ENCODE results near the gene GRIK4. TPM values are rescaled to one million over a fixed set of nuclear protein-coding genes. Genes with fewer than 3 reads are reported as not detected.
"Not testable (repeated sequence)": the region's sequence is repeated elsewhere in the genome, so short reads cannot be mapped to it uniquely, and the experiment has no call there.

GRIK4 gene
- total RNA-seq, 3 donors from 2014 or later (not counting 1 experiment from before 2014, with no cell fraction given) = 2.2 to 32.3 (median 21.9) TPM

GRCh38 chr11:120785576-120785975 lies 274.0 kb downstream of the GRIK4 start:
- H3K4me3 ChIP-seq (ENCODE audit: low read length) = no peak overlapping the region
- TF ChIP-seq, protein P1, sequence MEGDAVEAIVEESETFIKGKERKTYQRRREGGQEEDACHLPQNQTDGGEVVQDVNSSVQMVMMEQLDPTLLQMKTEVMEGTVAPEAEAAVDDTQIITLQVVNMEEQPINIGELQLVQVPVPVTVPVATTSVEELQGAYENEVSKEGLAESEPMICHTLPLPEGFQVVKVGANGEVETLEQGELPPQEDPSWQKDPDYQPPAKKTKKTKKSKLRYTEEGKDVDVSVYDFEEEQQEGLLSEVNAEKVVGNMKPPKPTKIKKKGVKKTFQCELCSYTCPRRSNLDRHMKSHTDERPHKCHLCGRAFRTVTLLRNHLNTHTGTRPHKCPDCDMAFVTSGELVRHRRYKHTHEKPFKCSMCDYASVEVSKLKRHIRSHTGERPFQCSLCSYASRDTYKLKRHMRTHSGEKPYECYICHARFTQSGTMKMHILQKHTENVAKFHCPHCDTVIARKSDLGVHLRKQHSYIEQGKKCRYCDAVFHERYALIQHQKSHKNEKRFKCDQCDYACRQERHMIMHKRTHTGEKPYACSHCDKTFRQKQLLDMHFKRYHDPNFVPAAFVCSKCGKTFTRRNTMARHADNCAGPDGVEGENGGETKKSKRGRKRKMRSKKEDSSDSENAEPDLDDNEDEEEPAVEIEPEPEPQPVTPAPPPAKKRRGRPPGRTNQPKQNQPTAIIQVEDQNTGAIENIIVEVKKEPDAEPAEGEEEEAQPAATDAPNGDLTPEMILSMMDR (IDR thresholded peaks at IDR 0.05) = no peak
- H3K36me3 Mint-ChIP-seq = no peaks in the 10 kb centered on the region
- H3K4me1 ChIP-seq (ENCODE audit: control insufficient read depth, insufficient read depth, low read length) = no peaks in the 10 kb centered on the region
- DNase-seq (no peak), ATAC-seq (no peak)
- no peaks in the 10 kb centered on the region for H3K36me3 ChIP-seq (ENCODE audit: control insufficient read depth, insufficient read depth, low read length)
- no peak overlapping the region for H3K4me3 Mint-ChIP-seq
- intact Hi-C loops (cut with micrococcal nuclease) = no loop called here
- peaks cover 11 to 27% of the 10 kb centered on the region in 2 donors for H3K27me3 Mint-ChIP-seq (ENCODE audit: low read depth in 2 of 2)
- no peak overlapping the region for H3K27ac Mint-ChIP-seq
- H3K27ac ChIP-seq (ENCODE audit: low read length) = no peak overlapping the region
- peaks cover 9% of the 10 kb centered on the region for H3K27me3 ChIP-seq (ENCODE audit: control insufficient read depth, insufficient read depth, low read length)
- no peaks in the 10 kb centered on the region for H3K9me3 ChIP-seq (ENCODE audit: control insufficient read depth, insufficient read depth, low read length)
- 82% methylated on average over 9 of the region's 9 CpGs for WGBS (ENCODE audit: insufficient coverage)
- H3K4me1 Mint-ChIP-seq = peaks cover 5 to 25% of the 10 kb centered on the region in 2 donors
- H3K9me3 Mint-ChIP-seq = no peaks in the 10 kb centered on the region

DNA sequence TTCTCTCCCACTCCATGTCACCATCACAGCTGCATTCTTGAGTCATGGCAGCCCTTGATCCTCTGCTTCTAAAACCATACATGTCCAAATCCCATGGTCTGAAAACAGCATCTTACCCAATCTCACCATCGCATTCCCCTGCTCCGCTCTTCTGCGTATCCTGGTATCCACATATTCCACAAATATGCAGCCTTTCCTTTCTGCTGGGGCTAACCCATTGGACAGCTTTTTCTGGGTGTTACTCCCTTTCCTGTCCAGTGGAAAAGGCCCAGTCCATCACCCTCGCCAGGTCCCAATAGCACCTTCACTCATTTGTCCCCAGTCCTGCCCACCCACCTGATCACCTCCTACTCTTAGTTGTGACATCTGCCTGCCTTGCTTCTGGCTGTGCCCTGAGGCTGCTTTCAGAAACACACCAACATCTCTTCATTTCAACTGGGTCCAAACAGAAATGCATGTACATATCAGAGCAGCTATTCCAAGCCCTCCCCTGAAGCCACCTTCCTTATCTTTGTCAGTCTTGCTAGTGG lies 274.7 kb downstream of the GRIK4 start:
- no peaks in the 10 kb centered on the region for H3K36me3 ChIP-seq (ENCODE audit: control insufficient read depth, insufficient read depth, low read length)
- peaks cover 9% of the 10 kb centered on the region for H3K27me3 ChIP-seq (ENCODE audit: control insufficient read depth, insufficient read depth, low read length)
- H3K9me3 ChIP-seq (ENCODE audit: control insufficient read depth, insufficient read depth, low read length) = no peaks in the 10 kb centered on the region
- DNase-seq (no peak), ATAC-seq (no peak)
- TF ChIP-seq, protein P1 (IDR thresholded peaks at IDR 0.05) = no peak
- H3K4me3 Mint-ChIP-seq = no peak overlapping the region
- no peak overlapping the region for H3K27ac Mint-ChIP-seq
- no peaks in the 10 kb centered on the region for H3K36me3 Mint-ChIP-seq
- 93% methylated on average over 4 of the region's 4 CpGs for WGBS (ENCODE audit: insufficient coverage)
- H3K4me1 Mint-ChIP-seq = peaks cover 5 to 19% of the 10 kb centered on the region in 2 donors
- H3K27me3 Mint-ChIP-seq (ENCODE audit: low read depth in 2 of 2) = peaks cover 11 to 27% of the 10 kb centered on the region in 2 donors
- H3K4me3 ChIP-seq (ENCODE audit: low read length) = no peak overlapping the region
- H3K27ac ChIP-seq (ENCODE audit: low read length) = no peak overlapping the region
- no peaks in the 10 kb centered on the region for H3K9me3 Mint-ChIP-seq
- intact Hi-C loops (cut with micrococcal nuclease) = no loop called here
- no peaks in the 10 kb centered on the region for H3K4me1 ChIP-seq (ENCODE audit: control insufficient read depth, insufficient read depth, low read length)

- H3K4me3 ChIP-seq (ENCODE audit: low read length); H3K36me3 Mint-ChIP-seq; H3K9me3 ChIP-seq (ENCODE audit: control insufficient read depth, insufficient read depth, low read length); H3K27ac ChIP-seq (ENCODE audit: low read length); H3K4me1 ChIP-seq (ENCODE audit: control insufficient read depth, insufficient read depth, low read length); intact Hi-C loops (cut with micrococcal nuclease); H3K27ac Mint-ChIP-seq; H3K36me3 ChIP-seq (ENCODE audit: control insufficient read depth, insufficient read depth, low read length); H3K4me3 Mint-ChIP-seq; ATAC-seq; H3K9me3 Mint-ChIP-seq; DNase-seq: not testable (repeated sequence)
- WGBS (ENCODE audit: insufficient coverage) = 82% methylated on average over 9 of the region's 9 CpGs
- Mint-ChIP-seq H3K4me1 (peaks cover 5 to 19% of the 10 kb centered on the region in 2 donors), H3K27me3 (ENCODE audit: low read depth in 2 of 2) (peaks cover 11 to 27% of the 10 kb centered on the region in 2 donors)
- peaks cover 12% of the 10 kb centered on the region for H3K27me3 ChIP-seq (ENCODE audit: control insufficient read depth, insufficient read depth, low read length)
These were observed 275.7 kb downstream of the GRIK4 start for GRCh38 chr11:120787224-120787623.

- H3K27ac ChIP-seq (ENCODE audit: low read length) = no peak overlapping the region
- DNase-seq (no peak), ATAC-seq (no peak)
- H3K4me1 ChIP-seq (ENCODE audit: control insufficient read depth, insufficient read depth, low read length) = peaks cover 25% of the 10 kb centered on the region
- H3K9me3 ChIP-seq (ENCODE audit: control insufficient read depth, insufficient read depth, low read length) = peaks cover under 1% of the 10 kb centered on the region
- Mint-ChIP-seq H3K36me3 (no peaks in the 10 kb centered on the region), H3K27me3 (ENCODE audit: low read depth in 2 of 2) (peaks cover 7 to 15% of the 10 kb centered on the region in 2 donors), H3K4me3 (no peak overlapping the region), H3K9me3 (no peaks in the 10 kb centered on the region), H3K27ac (no peak overlapping the region), H3K4me1 (peaks cover 5 to 12% of the 10 kb centered on the region in 2 donors)
- TF ChIP-seq, protein P1 (IDR thresholded peaks at IDR 0.05) = no peak
- no peaks in the 10 kb centered on the region for H3K36me3 ChIP-seq (ENCODE audit: control insufficient read depth, insufficient read depth, low read length)
- 84% methylated on average over 9 of the region's 9 CpGs for WGBS (ENCODE audit: insufficient coverage)
- H3K27me3 ChIP-seq (ENCODE audit: control insufficient read depth, insufficient read depth, low read length) = peaks cover 12% of the 10 kb centered on the region
- H3K4me3 ChIP-seq (ENCODE audit: low read length) = no peak overlapping the region
- intact Hi-C loops (cut with micrococcal nuclease) = no loop called here
These were observed 277.8 kb downstream of the GRIK4 start for GRCh38 chr11:120789391-120789790.

All from natural killer cell (primary cell).